HG03064 (cell line): ENCODE measurements around the gene TBC1D17.

Source experiments
- ATAC-seq: cut with Tn5 transposase; IDR thresholded peaks from one replicate; pipeline ENCODE4 v1.9.1; 2021; ENCODE audit warnings: low read depth; ENCODE audit not compliant: unreplicated experiment

The TBC1D17 gene

GRCh38 chr19:49933643-49934042 is 56.1 kb downstream of the TBC1D17 start:
- ATAC-seq: no peak

- ATAC-seq: no peak
Measured at GRCh38 chr19:49936549-49936948, 59.0 kb downstream of the TBC1D17 start.

GRCh38 chr19:49937750-49938381 is 60.4 kb downstream of the TBC1D17 start:
- no peak for ATAC-seq
